Natural killer cell (primary cell): ENCODE measurements around the gene SOS1. TPM values are rescaled to one million over a fixed set of nuclear protein-coding genes. Genes with fewer than 3 reads are reported as not detected.
"Not testable (repeated sequence)": the region's sequence is repeated elsewhere in the genome, so short reads cannot be mapped to it uniquely, and the experiment has no call there.

Experiments
- ATAC-seq, 3 donors: fragments of 150-1000 bp in 2 of 3; fragments of 200-7000 bp in 1 of 3; cut with Tn5 transposase; 1 replicate in 1 of 3; 2 replicates in 2 of 3; pipeline ENCODE4 v1.10.0; 2021; ENCODE audit warnings: mild to moderate bottlenecking in 2 of 3, moderate library complexity in 2 of 3
- DNase-seq, 2 donors: peaks; one replicate each; pipeline versions ENCODE4 v3.0.0 to v3.0.0-alpha.2; 2013 to 2021; ENCODE audit warnings: mixed read lengths in 1 of 2
- H3K27ac ChIP-seq: one replicate; pipeline ENCODE4 v1.5.1; 2013; ENCODE audit warnings: mild to moderate bottlenecking, low read length
- H3K27me3 ChIP-seq: one replicate; pipeline ENCODE4 v1.6.1; 2013; ENCODE audit warnings: low read length; ENCODE audit not compliant: control insufficient read depth, insufficient read depth
- H3K36me3 ChIP-seq: one replicate; pipeline ENCODE4 v1.6.1; 2013; ENCODE audit warnings: low read length; ENCODE audit not compliant: control insufficient read depth, insufficient read depth
- H3K4me1 ChIP-seq: one replicate; pipeline ENCODE4 v1.6.1; 2013; ENCODE audit warnings: low read length; ENCODE audit not compliant: control insufficient read depth, insufficient read depth
- H3K4me3 ChIP-seq: one replicate; pipeline ENCODE4 v1.5.1; 2013; ENCODE audit warnings: low read length
- H3K9me3 ChIP-seq: one replicate; pipeline ENCODE4 v1.6.1; 2013; ENCODE audit warnings: low read length; ENCODE audit not compliant: control insufficient read depth, insufficient read depth
- H3K27ac Mint-ChIP-seq, 2 donors: one replicate each; pipeline ENCODE4 v1.8.0; 2022; ENCODE audit warnings: mild to moderate bottlenecking in 2 of 2, mixed read lengths in 2 of 2, moderate library complexity in 1 of 2
- H3K27me3 Mint-ChIP-seq, 2 donors: one replicate each; pipeline ENCODE4 v1.8.0; 2022; ENCODE audit warnings: low read depth in 2 of 2, mixed read lengths in 2 of 2
- H3K36me3 Mint-ChIP-seq: one replicate; pipeline ENCODE4 v1.8.0; 2022; ENCODE audit warnings: mixed read lengths
- H3K4me1 Mint-ChIP-seq, 2 donors: one replicate each; pipeline ENCODE4 v1.8.0; 2022; ENCODE audit warnings: mixed read lengths in 2 of 2
- H3K4me3 Mint-ChIP-seq: one replicate; pipeline ENCODE4 v1.8.0; 2022; ENCODE audit warnings: mild to moderate bottlenecking, moderate library complexity, mixed read lengths
- H3K9me3 Mint-ChIP-seq, 2 donors: one replicate each; pipeline ENCODE4 v1.8.0; 2022; ENCODE audit warnings: mixed read lengths in 2 of 2
- WGBS: methylation state at CpG from one replicate; pipeline ENCODE4 v1.1.7; 2013; ENCODE audit warnings: missing lambda C conversion rate; ENCODE audit not compliant: insufficient coverage; 5-methylcytosine and 5-hydroxymethylcytosine counted together
- intact Hi-C: fragments of 100-400 bp; cut with micrococcal nuclease; formaldehyde crosslinking; loops from one replicate; pipeline ENCODE4 v1.14.2; 2022
- total RNA-seq, 4 donors: library from RNA; stranded (reverse); fragments of 120-200 nt in 1 of 4; gene quantifications; one replicate each; pipeline versions ENCODE4 v1.2.3 to v1.2.4, GENCODE V29; 2013 to 2022
- TF ChIP-seq, protein P1 (sequence below): fragments of 200-600 bp; IDR thresholded peaks from one replicate; pipeline ENCODE4 v1.8.0; 2022; ENCODE audit warnings: antibody characterized with exemption

The SOS1 gene
- total RNA-seq, 3 donors from 2014 or later (not counting 1 experiment from before 2014, with no cell fraction given), result 32.6 to 73.9 (median 52.7) TPM

- Histone ChIP-seq H3K27me3 (no peaks in the 10 kb centered on the region), H3K27ac (no peak overlapping the region), H3K4me1 (no peaks in the 10 kb centered on the region), H3K36me3 (no peaks in the 10 kb centered on the region), H3K4me3 (no peak overlapping the region), H3K9me3 (no peaks in the 10 kb centered on the region)
- intact Hi-C loops, result no loop called here
- Mint-ChIP-seq H3K4me3 (no peak overlapping the region), H3K4me1 (no peaks in the 10 kb centered on the region), H3K9me3 (no peaks in the 10 kb centered on the region), H3K27ac (no peak overlapping the region), H3K36me3 (no peaks in the 10 kb centered on the region), H3K27me3 (peaks cover 4 to 5% of the 10 kb centered on the region in 2 donors)
- 93% methylated on average over 4 of the region's 4 CpGs for WGBS
- ATAC-seq (no peak), DNase-seq (no peak)
- TF ChIP-seq, protein P1, sequence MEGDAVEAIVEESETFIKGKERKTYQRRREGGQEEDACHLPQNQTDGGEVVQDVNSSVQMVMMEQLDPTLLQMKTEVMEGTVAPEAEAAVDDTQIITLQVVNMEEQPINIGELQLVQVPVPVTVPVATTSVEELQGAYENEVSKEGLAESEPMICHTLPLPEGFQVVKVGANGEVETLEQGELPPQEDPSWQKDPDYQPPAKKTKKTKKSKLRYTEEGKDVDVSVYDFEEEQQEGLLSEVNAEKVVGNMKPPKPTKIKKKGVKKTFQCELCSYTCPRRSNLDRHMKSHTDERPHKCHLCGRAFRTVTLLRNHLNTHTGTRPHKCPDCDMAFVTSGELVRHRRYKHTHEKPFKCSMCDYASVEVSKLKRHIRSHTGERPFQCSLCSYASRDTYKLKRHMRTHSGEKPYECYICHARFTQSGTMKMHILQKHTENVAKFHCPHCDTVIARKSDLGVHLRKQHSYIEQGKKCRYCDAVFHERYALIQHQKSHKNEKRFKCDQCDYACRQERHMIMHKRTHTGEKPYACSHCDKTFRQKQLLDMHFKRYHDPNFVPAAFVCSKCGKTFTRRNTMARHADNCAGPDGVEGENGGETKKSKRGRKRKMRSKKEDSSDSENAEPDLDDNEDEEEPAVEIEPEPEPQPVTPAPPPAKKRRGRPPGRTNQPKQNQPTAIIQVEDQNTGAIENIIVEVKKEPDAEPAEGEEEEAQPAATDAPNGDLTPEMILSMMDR, result no peak
Measured at GRCh38 chr2:39158351-39158750, 37.5 kb upstream of the SOS1 start.

- no peaks in the 10 kb centered on the region for H3K27me3 Mint-ChIP-seq
- Histone ChIP-seq H3K27me3 (no peaks in the 10 kb centered on the region), H3K9me3 (no peaks in the 10 kb centered on the region), H3K4me3 (no peak overlapping the region), H3K27ac (no peak overlapping the region), H3K4me1 (no peaks in the 10 kb centered on the region), H3K36me3 (no peaks in the 10 kb centered on the region)
- H3K36me3 Mint-ChIP-seq, result no peaks in the 10 kb centered on the region
- intact Hi-C loops, result no loop called here
- H3K9me3 Mint-ChIP-seq, result no peaks in the 10 kb centered on the region
- ATAC-seq (no peak), DNase-seq (no peak)
- TF ChIP-seq, protein P1, result no peak
- H3K4me3 Mint-ChIP-seq, result no peak overlapping the region
- no peak overlapping the region for H3K27ac Mint-ChIP-seq
- no peaks in the 10 kb centered on the region for H3K4me1 Mint-ChIP-seq
- WGBS, result 84% methylated on average over 6 of the region's 6 CpGs
Measured at GRCh38 chr2:39156846-39157245, 36.0 kb upstream of the SOS1 start.

- ATAC-seq, result no peak
- H3K4me3 ChIP-seq, result no peak overlapping the region
- no peaks in the 10 kb centered on the region for H3K4me1 ChIP-seq
- H3K9me3 ChIP-seq, result no peaks in the 10 kb centered on the region
- no peaks in the 10 kb centered on the region for H3K27me3 ChIP-seq
- H3K27ac ChIP-seq, result no peak overlapping the region
- Mint-ChIP-seq H3K27me3 (no peaks in the 10 kb centered on the region), H3K27ac (no peak overlapping the region), H3K4me1 (no peaks in the 10 kb centered on the region), H3K36me3 (no peaks in the 10 kb centered on the region), H3K4me3 (no peak overlapping the region), H3K9me3 (no peaks in the 10 kb centered on the region)
- TF ChIP-seq, protein P1, result no peak
- H3K36me3 ChIP-seq, result no peaks in the 10 kb centered on the region
- intact Hi-C loops, result no loop called here
- DNase-seq, result no peak
Measured at GRCh38 chr2:39156107-39156506, 35.3 kb upstream of the SOS1 start.

DNA sequence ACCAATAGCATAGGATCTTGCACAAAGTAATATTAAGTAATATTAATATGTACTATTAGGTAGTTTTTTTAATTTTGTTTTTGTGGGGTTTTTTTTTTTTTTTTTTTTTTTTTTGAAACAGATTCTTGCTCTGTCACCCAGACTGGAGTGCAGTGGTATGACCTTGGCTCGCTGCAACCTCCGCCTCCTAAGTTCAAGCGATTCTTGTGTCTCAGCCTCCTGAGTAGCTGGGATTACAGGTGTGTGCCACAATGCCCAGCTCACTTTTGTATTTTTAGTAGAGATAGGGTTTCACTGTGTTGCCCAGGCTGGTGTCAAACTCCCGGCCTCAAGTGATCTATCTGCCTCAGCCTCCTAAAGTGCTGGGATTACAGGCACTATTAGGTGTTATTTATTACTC, 34.7 kb upstream of the SOS1 start:
- H3K27ac Mint-ChIP-seq, H3K36me3 ChIP-seq, H3K27me3 ChIP-seq, intact Hi-C loops, H3K36me3 Mint-ChIP-seq, H3K4me3 ChIP-seq, H3K27ac ChIP-seq, H3K9me3 ChIP-seq, H3K4me3 Mint-ChIP-seq, H3K4me1 ChIP-seq, H3K4me1 Mint-ChIP-seq, H3K27me3 Mint-ChIP-seq, H3K9me3 Mint-ChIP-seq, ATAC-seq, DNase-seq: not testable (repeated sequence)
- 96% methylated on average over 4 of the region's 4 CpGs for WGBS
